Testis (tissue), 2 donors: Measurements from ENCODE around the gene SLC5A8.

Source experiments
- POLR2A ChIP-seq: fragments of 450-650 bp; IDR thresholded peaks from one replicate; pipeline ENCODE4 v1.6.1; 2017; ENCODE audit warnings: antibody characterized with exemption, mild to moderate bottlenecking, moderate library complexity
- TF ChIP-seq, protein P1 (sequence below), 3 experiments: fragments of 450-650 bp in 2 of 3; fragments of 200-600 bp in 1 of 3; sonication (generic) in 1 of 3; IDR thresholded peaks; one replicate each; pipeline ENCODE4 v1.5.1; 2016 to 2019; ENCODE audit warnings: antibody characterized with exemption in 3 of 3, mild to moderate bottlenecking in 2 of 3, moderate library complexity in 1 of 3

DNA sequence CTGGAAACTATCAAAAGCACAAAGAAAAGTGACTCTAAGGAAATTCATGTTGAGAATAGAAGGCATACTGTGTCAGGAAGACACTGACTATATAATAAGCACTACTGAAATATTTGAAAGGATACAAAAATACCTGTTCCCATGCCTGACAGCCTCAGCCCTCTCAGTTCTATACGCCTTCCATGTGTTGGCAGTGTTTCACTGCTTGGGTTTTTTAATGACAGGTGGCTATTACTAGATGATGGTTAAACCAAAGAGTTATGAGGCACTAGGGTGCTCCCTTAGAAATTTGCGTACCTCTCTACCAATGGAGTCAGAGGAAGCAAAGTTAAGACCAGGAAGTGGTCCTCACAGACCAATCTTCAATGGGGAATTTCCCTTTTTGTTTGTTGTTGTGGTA is 25.6 kb upstream of the SLC5A8 start:
- TF ChIP-seq, protein P1, sequence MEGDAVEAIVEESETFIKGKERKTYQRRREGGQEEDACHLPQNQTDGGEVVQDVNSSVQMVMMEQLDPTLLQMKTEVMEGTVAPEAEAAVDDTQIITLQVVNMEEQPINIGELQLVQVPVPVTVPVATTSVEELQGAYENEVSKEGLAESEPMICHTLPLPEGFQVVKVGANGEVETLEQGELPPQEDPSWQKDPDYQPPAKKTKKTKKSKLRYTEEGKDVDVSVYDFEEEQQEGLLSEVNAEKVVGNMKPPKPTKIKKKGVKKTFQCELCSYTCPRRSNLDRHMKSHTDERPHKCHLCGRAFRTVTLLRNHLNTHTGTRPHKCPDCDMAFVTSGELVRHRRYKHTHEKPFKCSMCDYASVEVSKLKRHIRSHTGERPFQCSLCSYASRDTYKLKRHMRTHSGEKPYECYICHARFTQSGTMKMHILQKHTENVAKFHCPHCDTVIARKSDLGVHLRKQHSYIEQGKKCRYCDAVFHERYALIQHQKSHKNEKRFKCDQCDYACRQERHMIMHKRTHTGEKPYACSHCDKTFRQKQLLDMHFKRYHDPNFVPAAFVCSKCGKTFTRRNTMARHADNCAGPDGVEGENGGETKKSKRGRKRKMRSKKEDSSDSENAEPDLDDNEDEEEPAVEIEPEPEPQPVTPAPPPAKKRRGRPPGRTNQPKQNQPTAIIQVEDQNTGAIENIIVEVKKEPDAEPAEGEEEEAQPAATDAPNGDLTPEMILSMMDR (IDR thresholded peaks at IDR 0.05) = no peak
- no peak for TF ChIP-seq POLR2A
